ENCODE measurements around the gene AQP5.
A peak's percentile ranks its signal among the peaks of the same experiment; 100 is the strongest.

Gene AQP5

GRCh38 chr12:49961993-49962764 lies 507 bp downstream of the AQP5 start:
- DNase-seq (ENCODE audit: insufficient read length, low spot score): no peak

GRCh38 chr12:49962861-49963765 lies 1.4 kb downstream of the AQP5 start:
- TF ChIP-seq CTCF (IDR thresholded peaks at IDR 0.05; ENCODE audit: insufficient read depth, missing control alignments): no peak
- FAIRE-seq (no peak), DNase-seq (ENCODE audit: insufficient read length, low spot score) (no peak)

More at GRCh38 chr12:49961993-49962764, 507 bp downstream of the AQP5 start:
- no peak for FAIRE-seq
- TF ChIP-seq CTCF (IDR thresholded peaks at IDR 0.05; ENCODE audit: insufficient read depth, missing control alignments): no peak

- DNase-seq (ENCODE audit: insufficient read length, low spot score) (no peak), FAIRE-seq (no peak)
- TF ChIP-seq CTCF (IDR thresholded peaks at IDR 0.05; ENCODE audit: insufficient read depth, missing control alignments): no peak
These were observed 2.5 kb downstream of the AQP5 start for GRCh38 chr12:49963976-49964815.

GRCh38 chr12:49964849-49965624 lies 3.4 kb downstream of the AQP5 start:
- FAIRE-seq: no peak
- DNase-seq (ENCODE audit: insufficient read length, low spot score): no peak
- TF ChIP-seq CTCF (IDR thresholded peaks at IDR 0.05; ENCODE audit: insufficient read depth, missing control alignments): no peak

GRCh38 chr12:49965836-49966235 lies 4.2 kb downstream of the AQP5 start:
- FAIRE-seq (no peak), DNase-seq (ENCODE audit: insufficient read length, low spot score) (peak; percentile 9)
- no peak for TF ChIP-seq CTCF (IDR thresholded peaks at IDR 0.05; ENCODE audit: insufficient read depth, missing control alignments)

- FAIRE-seq (no peak), DNase-seq (ENCODE audit: insufficient read length, low spot score) (no peak)
- TF ChIP-seq CTCF (IDR thresholded peaks at IDR 0.05; ENCODE audit: insufficient read depth, missing control alignments): no peak
These were observed 4.9 kb downstream of the AQP5 start for GRCh38 chr12:49966511-49967041.
